Aorta (tissue), 5 donors: ENCODE results near the gene SPATC1L. TPM values are rescaled to one million over a fixed set of nuclear protein-coding genes. Genes with fewer than 3 reads are reported as not detected.

ENCODE experiments used
- ATAC-seq: fragments of 200-7000 bp; cut with Tn5 transposase; one replicate; pipeline ENCODE4 v1.9.1; 2022; ENCODE audit warnings: moderate library complexity; ENCODE audit not compliant: low FRiP score
- DNase-seq, 2 donors: peaks; one replicate each; pipeline ENCODE4 v3.0.0-alpha.2; 2020
- H3K27ac ChIP-seq, 2 donors: one replicate each; pipeline ENCODE4 v1.5.1; 2013; ENCODE audit warnings: low read length in 2 of 2, mild to moderate bottlenecking in 2 of 2, moderate library complexity in 2 of 2, control low read depth in 1 of 2, inconsistent platforms in 1 of 2, low read depth in 1 of 2
- H3K27me3 ChIP-seq, 2 donors: one replicate each; pipeline ENCODE4 v1.6.1; 2013; ENCODE audit warnings: control low read depth in 1 of 2, low read length in 1 of 2, mild to moderate bottlenecking in 1 of 2, moderate library complexity in 1 of 2; ENCODE audit not compliant: insufficient read depth in 2 of 2, control insufficient read depth in 1 of 2
- H3K36me3 ChIP-seq, 2 donors: one replicate each; pipeline ENCODE4 v1.6.1; 2013; ENCODE audit warnings: control low read depth in 1 of 2, low read length in 1 of 2, mild to moderate bottlenecking in 1 of 2; ENCODE audit not compliant: insufficient read depth in 2 of 2, control insufficient read depth in 1 of 2
- H3K4me1 ChIP-seq, 2 donors: one replicate each; pipeline ENCODE4 v1.6.1; 2013; ENCODE audit warnings: low read length in 2 of 2, control low read depth in 1 of 2, mild to moderate bottlenecking in 1 of 2, moderate library complexity in 1 of 2; ENCODE audit not compliant: insufficient read depth in 2 of 2, control insufficient read depth in 1 of 2
- H3K4me3 ChIP-seq, 2 donors: one replicate each; pipeline ENCODE4 v1.5.1; 2013; ENCODE audit warnings: low read length in 2 of 2, control low read depth in 1 of 2, mild to moderate bottlenecking in 1 of 2
- H3K9me3 ChIP-seq: one replicate; pipeline ENCODE4 v1.6.1; 2013; ENCODE audit warnings: mild to moderate bottlenecking, low read length; ENCODE audit not compliant: control insufficient read depth
- WGBS, 2 donors: extraction: QIAGEN DNeasy Blood & Tissue Kit; methylation state at CpG; one replicate each; pipeline ENCODE4 v1.1.7; 2013; 5-methylcytosine and 5-hydroxymethylcytosine counted together
- intact Hi-C, 2 donors: fragments of 100-400 bp; cut with DNase I; formaldehyde crosslinking; loops; one replicate each; pipeline versions ENCODE4 v1.14.2 to v1.15.0; 2022
- polyA plus RNA-seq, 2 donors: library from polyadenylated mRNA; stranded (reverse); fragments of 200-250 nt; gene quantifications; one replicate each; pipeline ENCODE4 v1.2.3, GENCODE V29; 2013
- total RNA-seq, 2 donors: library from RNA; stranded (reverse); fragmentation: NEBNext Ultra II Directional; extraction: Animal tissue kit (Norgen Biotek cat#: 25700); gene quantifications; one replicate each; pipeline ENCODE4 v1.2.1, GENCODE V29; 2021
- donor health status: healthy with polysubstance abuse.
- donor health status: Bipolar disorder and iron deficiency.
- donor health status: DM: no; HTN: no; CAD: no.
- donor health status: DM: no; HTN: no; CAD: no.
- donor health status: DM: yes; HTN: yes; CAD: no.

The SPATC1L gene
- total and polyA plus RNA-seq, 4 donors: 2.4 to 47.9 (median 8.8) TPM

DNA sequence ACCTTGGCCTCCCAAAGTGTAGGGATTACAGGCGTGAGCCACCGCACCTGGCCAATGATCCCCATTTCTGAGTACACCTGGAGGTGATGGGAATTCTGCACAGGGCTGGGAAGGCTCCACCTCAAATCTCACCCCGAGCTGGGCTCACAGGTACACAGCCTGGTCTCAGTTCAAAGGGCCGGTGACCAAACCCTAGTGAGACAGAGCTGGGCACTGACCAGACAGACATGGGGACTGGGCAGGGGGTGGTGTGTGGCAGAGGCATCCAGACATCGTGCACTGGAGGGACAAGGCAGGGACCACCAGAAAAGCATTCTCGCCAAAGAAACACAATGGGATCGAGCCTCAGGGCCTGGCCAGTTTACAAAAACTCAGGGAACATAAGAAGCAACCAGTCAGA is 27.1 kb upstream of the SPATC1L start:
- Histone ChIP-seq H3K4me3 (no peak overlapping the region), H3K27ac (no peak overlapping the region), H3K9me3 (no peaks in the 10 kb centered on the region), H3K36me3 (peaks cover 0 to 11% of the 10 kb centered on the region in 2 donors), H3K4me1 (no peaks in the 10 kb centered on the region), H3K27me3 (no peaks in the 10 kb centered on the region)
- ATAC-seq: no peak
- peak in 1 of 2 donors; percentile 60 for DNase-seq
- WGBS, 2 donors: 95% methylated on average over 7 of the region's 7 CpGs
- intact Hi-C loops: no loop called here

DNA sequence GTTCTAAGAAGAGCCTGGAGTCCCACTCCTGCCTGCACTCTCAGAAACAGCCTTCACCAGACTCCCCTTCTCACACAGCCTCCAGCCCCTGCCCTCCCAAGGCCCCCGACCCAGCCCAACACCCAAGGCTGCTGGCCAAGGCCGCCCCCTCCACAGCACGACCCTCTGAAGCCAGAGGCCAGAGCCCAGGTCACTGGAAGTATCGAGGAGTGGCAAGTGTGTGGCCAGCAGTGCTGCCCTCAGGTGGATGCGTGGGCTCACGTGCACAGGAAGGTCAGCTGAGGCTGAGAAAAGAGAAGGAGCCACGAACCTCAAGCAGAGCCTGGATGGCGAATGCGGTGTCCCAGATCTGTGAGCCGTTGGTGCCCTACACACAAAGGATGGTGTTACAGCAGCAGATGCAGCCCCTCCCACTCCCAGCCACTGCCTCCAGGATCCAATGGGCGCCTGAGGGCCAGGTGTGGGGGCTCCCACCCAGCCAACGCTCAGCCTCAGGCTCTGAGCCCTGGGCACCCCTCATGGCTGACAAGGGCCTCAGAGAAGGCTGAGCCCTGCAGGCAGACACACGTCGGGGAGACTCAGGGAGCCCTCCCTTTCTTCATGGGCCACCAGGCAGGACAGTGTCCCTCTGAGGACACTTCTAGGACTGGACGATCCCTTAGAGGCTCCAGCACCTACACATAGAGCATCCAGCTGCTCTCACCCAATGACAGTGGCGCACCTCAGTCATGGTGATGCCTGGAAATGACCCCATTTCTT is 26.3 kb upstream of the SPATC1L start:
- H3K36me3 ChIP-seq: peaks cover 0 to 7% of the 10 kb centered on the region in 2 donors
- H3K4me3 ChIP-seq: no peak overlapping the region
- 84 to 88% methylated on average over 16 of the region's 16 CpGs for WGBS, 2 donors
- no peaks in the 10 kb centered on the region for H3K9me3 ChIP-seq
- intact Hi-C loops: no loop called here
- DNase-seq (peak; percentile 31 to 64), ATAC-seq (no peak)
- no peaks in the 10 kb centered on the region for H3K27me3 ChIP-seq
- no peaks in the 10 kb centered on the region for H3K4me1 ChIP-seq
- no peak overlapping the region for H3K27ac ChIP-seq

DNA sequence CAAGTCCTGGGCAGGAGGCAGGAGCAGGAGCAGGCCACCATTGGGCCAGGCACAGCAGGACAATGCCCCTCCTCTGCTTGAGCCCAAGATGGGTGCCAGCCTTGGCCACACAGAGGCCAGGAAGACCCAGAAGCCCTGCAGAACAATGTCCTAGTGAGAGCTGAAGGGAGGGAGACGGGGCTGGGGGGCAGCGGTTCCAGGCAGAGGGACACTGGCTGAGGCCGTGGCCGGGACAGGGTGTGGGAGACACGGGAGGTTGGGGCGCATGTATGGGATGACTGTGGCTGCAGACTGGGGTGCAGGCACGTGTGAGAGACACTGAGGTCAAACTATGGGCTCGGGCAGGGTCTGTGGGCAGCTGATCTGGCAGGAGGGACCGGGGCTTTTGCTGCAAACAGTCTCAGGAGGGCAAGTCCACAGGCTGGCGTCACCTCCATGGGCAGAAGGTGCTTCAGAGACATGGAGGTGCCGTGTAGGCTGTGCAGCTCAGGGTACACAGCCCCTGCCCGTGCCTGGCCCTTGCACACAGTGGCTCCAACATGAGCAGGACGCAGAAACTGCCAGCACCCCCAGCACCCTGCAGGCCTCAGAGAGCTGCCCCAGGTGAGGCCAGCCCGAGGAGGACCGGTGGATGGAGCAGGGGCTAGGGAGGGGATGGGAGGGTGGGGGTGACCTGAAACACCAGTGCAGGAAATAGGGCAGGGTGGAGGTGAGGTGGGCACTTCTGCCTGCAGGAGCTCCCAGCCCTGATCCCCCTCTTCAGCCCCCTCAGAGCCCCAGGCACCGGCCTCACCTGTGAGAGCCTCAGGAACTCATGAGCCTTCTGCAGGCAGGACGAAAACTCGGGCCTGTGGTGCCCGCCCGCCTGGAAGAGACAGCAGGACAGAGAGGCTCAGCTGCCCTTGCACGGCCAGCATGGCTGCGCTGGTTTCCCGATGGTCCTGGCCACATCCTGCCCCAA is 24.8 kb upstream of the SPATC1L start:
- Histone ChIP-seq H3K36me3 (peaks cover 2 to 7% of the 10 kb centered on the region in 2 donors), H3K27me3 (no peaks in the 10 kb centered on the region), H3K27ac (no peak overlapping the region), H3K4me1 (no peaks in the 10 kb centered on the region), H3K9me3 (no peaks in the 10 kb centered on the region), H3K4me3 (no peak overlapping the region)
- DNase-seq (peak in 1 of 2 donors; percentile 73), ATAC-seq (no peak)
- 89 to 91% methylated on average over 23 of the region's 23 CpGs for WGBS, 2 donors
- intact Hi-C loops: loop anchor here in 1 of 2 donors (5.0 kb wide), 1 partner anchor 52 kb away; the partner anchor contains the start of gene FTCD

DNA sequence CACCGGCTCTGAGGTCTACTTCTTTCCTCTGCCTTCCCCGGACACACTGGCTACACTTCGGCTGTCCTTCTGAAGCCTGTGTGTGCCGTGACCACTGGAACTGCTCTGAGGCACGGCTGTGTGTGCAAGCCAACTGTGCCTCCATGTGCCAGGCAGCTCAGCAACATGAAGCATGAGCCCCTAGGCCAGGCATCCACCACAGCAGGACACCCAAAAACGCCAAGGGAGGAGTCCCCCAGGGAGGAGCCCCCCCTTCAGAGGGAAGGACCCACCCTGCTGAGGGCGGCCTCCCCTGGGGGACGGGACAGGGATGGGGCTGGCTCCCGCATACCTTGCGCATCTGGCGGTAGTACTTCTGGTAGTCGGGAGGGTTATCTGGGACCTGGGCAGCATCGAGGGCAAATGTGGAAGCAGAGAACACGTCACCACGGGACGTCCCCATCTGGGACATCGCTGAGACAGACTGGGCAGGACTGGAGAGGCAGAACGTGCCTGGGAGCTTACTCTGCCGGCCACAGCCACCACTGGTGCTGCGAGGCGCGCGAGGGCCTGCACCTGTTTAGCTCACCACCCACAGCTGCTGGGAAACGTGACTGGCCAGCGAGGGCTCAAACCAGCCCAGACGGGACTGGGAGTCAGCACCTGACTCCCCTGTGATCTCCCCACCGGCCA is 23.8 kb upstream of the SPATC1L start:
- H3K27me3 ChIP-seq: no peaks in the 10 kb centered on the region
- intact Hi-C loops: loop anchor here in 1 of 2 donors (5.0 kb wide), 1 partner anchor 51 kb away; the partner anchor contains the start of gene FTCD
- WGBS, 2 donors: 88 to 90% methylated on average over 27 of the region's 27 CpGs
- H3K27ac ChIP-seq: no peak overlapping the region
- H3K4me3 ChIP-seq: no peak overlapping the region
- DNase-seq (peak in 1 of 2 donors; percentile 72), ATAC-seq (no peak)
- peaks cover 2 to 7% of the 10 kb centered on the region in 2 donors for H3K36me3 ChIP-seq
- H3K4me1 ChIP-seq: no peaks in the 10 kb centered on the region
- H3K9me3 ChIP-seq: no peaks in the 10 kb centered on the region

DNA sequence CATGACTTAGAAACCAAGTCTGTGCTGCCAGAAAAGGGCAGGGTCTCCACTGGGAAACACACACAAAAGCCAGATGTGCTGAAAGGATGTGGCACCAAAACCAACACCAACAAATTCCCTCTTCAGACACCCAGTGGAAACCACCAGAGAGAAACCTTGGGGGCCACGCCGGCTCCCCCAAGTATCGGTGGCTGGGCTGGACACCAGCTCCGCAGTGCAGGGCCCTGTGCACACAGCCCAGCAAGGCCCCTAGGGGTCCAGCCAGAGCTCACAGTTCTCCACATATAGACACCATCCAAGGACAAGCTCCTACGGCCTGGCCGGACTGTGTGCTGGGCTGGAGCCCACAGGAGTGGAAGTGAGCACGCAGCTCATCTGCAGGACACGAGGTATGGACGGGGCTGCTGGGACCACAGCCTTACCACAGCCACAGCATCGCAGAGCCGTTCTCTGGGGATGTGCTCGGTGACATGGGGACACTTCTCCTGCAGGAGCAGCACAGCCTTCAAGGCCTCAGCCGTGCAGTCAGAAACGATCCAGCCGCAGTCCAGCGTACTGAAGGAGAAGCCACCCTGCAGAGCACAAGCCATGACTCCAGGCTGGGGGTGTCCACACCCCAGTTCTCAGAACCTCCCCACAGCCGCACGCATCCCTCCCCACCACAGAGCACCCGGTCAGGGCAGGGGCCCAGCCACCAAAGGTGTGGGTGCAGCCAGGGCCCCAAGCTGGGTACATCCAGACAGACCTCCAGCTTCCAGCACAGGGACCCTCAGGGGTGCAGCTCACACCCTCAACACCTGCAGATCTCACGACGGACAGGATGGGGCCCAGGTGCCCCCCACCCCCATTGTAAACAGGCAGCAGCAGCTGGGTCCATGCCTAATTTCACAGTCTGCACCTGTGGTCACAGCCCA is 23.0 kb upstream of the SPATC1L start:
- no peaks in the 10 kb centered on the region for H3K9me3 ChIP-seq
- peaks cover 4 to 9% of the 10 kb centered on the region in 2 donors for H3K36me3 ChIP-seq
- no peak overlapping the region for H3K27ac ChIP-seq
- intact Hi-C loops: loop anchor here in 1 of 2 donors (5.0 kb wide), 1 partner anchor 50 kb away; the partner anchor contains the start of gene FTCD
- H3K27me3 ChIP-seq: no peaks in the 10 kb centered on the region
- H3K4me1 ChIP-seq: no peaks in the 10 kb centered on the region
- no peak for ATAC-seq
- WGBS, 2 donors: 92 to 96% methylated on average over 19 to 21 of the region's 21 CpGs
- DNase-seq: peak; percentile 38 to 63
- H3K4me3 ChIP-seq: no peak overlapping the region

DNA sequence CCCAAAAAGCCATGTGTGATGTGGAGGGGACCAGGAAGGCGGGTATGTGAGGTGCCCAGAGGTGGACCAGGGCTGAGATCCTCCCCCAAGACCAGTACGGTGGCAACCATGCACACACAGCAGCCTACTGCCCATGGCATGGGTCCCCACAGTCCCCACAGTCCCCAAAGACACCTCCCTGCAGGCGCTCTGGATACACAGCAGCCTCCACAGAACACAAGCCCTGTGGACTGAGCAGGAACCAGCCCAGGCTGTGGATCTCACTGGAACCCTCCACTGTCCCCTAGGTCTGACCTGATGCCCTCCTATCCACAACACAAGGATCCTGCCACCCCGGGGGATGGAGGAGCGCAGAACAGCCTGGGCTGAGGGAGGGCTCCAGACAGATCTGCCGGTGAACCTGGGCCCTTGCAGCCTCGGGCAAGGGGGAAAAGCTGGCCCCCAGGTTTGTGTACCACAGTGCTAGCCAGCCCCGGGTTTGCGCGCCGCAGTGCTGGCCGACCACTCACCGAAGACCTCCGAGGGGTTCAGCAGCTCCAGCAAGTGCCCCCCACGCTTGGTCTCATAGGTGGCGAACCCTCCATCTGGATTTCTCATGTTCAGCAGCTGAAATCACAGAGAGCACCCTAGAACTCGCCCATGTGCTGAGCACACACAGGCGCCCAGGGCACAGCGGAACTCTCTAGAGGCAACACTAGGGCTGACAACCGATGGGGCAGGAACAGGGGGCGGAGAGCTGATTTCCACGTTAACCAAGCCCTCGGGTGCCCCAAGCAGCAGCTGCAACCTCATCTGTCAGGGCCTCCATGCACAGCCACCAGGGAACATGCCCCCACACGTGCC is 22.1 kb upstream of the SPATC1L start:
- no peaks in the 10 kb centered on the region for H3K4me1 ChIP-seq
- H3K27ac ChIP-seq: no peak overlapping the region
- no peaks in the 10 kb centered on the region for H3K27me3 ChIP-seq
- H3K36me3 ChIP-seq: peaks cover 4 to 9% of the 10 kb centered on the region in 2 donors
- H3K4me3 ChIP-seq: no peak overlapping the region
- peak; percentile 45 to 68 for DNase-seq
- intact Hi-C loops: loop anchor here in 1 of 2 donors (5.0 kb wide), 1 partner anchor 49 kb away; the partner anchor contains the start of gene FTCD
- no peak for ATAC-seq
- WGBS, 2 donors: 90 to 93% methylated on average over 24 of the region's 24 CpGs
- H3K9me3 ChIP-seq: no peaks in the 10 kb centered on the region

DNA sequence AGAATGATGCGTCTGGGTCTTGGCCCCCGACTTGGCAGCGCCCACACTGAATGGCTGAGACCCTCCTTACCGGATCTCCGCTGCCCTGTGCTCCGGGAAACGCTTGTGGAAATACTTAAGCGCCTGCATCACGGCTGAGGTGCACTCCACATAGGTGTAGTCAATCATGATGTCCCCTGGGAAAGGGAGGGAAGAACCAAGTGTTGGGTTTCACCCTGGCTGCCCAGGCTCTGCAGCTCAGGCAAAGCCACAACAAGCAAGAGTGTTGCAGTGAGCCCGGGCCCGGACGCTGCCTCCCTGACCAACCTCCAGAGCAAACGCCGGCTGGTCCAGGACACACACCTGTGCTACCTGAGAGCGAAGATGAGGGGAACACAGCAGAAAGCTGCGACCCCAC is 21.5 kb upstream of the SPATC1L start:
- H3K27ac ChIP-seq: no peak overlapping the region
- intact Hi-C loops: loop anchor here in 1 of 2 donors (5.0 kb wide), 1 partner anchor 48 kb away; the partner anchor contains the start of gene FTCD
- WGBS, 2 donors: 90 to 91% methylated on average over 16 of the region's 16 CpGs
- H3K27me3 ChIP-seq: no peaks in the 10 kb centered on the region
- ATAC-seq: peak; percentile 5
- no peak overlapping the region for H3K4me3 ChIP-seq
- H3K36me3 ChIP-seq: peaks cover 4 to 9% of the 10 kb centered on the region in 2 donors
- no peaks in the 10 kb centered on the region for H3K9me3 ChIP-seq
- DNase-seq: peak; percentile 22 to 68
- H3K4me1 ChIP-seq: no peaks in the 10 kb centered on the region
